Renal pelvis (tissue), 12 donors: Measurements from ENCODE around the gene KRTAP13-2. TPM values are rescaled to one million over a fixed set of nuclear protein-coding genes. Genes with fewer than 3 reads are reported as not detected.
A peak's percentile ranks its signal among the peaks of the same experiment; 100 is the strongest.

ENCODE experiments used
- DNase-seq: peaks from one replicate; pipeline ENCODE4 v3.0.0-alpha.2; 2013
- long read RNA-seq, 16 experiments: transcript quantifications; one replicate each; lab custom pipeline, GENCODE V29; 2026
- polyA plus RNA-seq, 3 donors: library from polyadenylated mRNA; unstranded; fragments of 120-200 nt; gene quantifications; one replicate each; pipeline ENCODE4 v1.2.1, GENCODE V29; 2013; ENCODE audit not compliant: insufficient read length in 3 of 3

The KRTAP13-2 gene
- polyA plus RNA-seq = not detected
- long read RNA-seq, donor 1 = 0 reads
- long read RNA-seq, donor 2 = 0 reads
- long read RNA-seq, donor 3 = 0 reads
- long read RNA-seq, donor 4 = 0 reads
- long read RNA-seq, donor 5 = 0 reads
- long read RNA-seq, donor 6 = 0 reads
- long read RNA-seq, donor 7 = 0 reads
- long read RNA-seq, donor 8 = 0 reads
- long read RNA-seq, donor 9 = 0 reads
- long read RNA-seq, donor 10 = 0 reads
- long read RNA-seq, donor 11 = 0 reads
- long read RNA-seq, donor 12 = 0 reads
- long read RNA-seq, donor 13 = 0 reads
- long read RNA-seq, donor 14 = 0 reads
- long read RNA-seq, donor 15 = 0 reads
- long read RNA-seq, donor 16 = 0 reads

DNA sequence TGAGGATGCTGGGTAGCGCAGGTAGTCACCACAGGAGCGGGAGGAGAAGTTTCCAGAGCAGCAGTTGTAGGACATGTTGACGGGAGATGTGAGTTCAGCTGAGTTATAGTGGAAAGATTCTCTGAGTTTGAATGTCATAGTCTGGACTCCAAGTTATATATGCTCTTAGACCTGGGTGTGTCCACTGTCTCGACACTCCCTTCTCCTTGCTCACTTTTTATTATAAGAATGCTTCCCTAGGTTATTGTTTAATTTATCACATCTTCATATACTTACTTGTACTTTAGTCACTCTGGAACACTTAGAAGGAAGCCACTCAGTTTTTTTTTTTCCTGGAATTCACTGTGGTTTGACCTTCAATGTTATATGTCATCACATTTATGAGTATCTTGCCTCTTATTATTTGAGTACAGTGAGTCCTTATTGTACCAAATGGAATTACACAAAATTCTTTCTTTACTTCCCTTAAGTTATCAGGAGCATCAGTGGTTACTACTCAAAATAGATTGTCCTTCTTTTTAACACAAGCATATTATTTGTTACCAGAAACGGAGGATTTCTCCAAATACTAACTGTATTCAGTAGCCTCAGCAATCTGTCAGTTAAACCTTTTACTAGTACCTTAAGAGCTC is at the start of gene KRTAP13-2:
Gene KRTAP13-2 (minus strand): TSS at position 133 of the 632 bp plus-strand sequence. CDS start 58 bp downstream, at position 75.
- no peak for DNase-seq

DNA sequence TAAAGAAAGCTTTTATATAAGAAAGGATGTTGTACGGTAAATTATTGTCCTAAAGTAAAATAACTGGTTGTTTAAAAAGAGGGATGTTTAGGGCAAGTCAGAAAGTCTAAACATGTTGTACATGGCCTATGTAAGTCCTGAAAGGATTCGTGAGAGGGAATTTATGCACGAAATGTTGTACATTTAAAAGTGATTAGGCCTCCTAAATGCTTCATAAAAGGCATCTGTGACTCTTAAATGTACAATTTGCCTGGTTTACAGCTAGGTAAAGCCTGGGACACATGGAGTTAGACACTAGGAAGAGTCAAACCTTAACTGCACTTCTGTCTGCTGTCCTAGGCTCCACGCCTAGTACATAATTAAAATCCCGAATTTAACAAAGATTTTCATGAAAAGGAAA is 43.9 kb upstream of the KRTAP13-2 start:
- no peak for DNase-seq

DNA sequence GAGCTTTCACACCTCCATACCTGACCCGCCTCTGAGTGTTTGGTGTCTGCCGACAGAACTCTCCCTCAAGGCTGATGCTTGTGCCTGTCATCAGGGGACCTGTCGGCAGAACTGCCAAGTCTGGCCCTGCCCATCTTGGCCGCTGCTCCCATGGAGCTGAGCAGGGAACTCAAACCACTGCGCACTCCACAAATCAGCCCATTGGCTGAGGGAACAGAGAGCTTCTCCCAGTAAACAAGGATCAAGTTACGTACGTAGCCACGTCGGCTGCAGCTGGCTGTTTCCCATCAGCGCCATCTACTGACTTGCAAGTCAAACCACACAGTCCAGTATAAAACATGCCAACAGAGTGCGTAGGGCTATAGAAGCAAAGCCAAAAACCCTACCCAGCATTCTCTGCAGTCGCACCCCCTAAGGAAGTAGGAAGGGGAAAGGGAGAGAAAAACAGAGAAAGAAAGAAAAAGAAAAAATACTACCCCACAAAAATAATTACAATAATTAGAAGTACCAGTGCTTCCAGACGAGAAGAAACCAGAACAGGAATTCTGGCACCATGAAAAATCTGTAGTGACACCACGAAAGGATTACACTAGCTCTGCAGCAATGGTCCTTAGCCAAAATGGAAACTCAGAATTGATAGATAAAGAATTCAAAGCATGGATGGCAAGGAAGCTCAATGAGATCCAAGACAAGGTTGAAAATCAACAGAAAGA is 36.9 kb upstream of the KRTAP13-2 start:
- DNase-seq = peak; percentile 27

GRCh38 chr21:30395731-30396130 is 23.7 kb upstream of the KRTAP13-2 start, which contains the start of gene KRTAP13-1:
Gene KRTAP13-1 (plus strand): TSS chr21:30396031. CDS start chr21:30396087, 56 bp downstream.
- no peak for DNase-seq

- no peak for DNase-seq
Observed at GRCh38 chr21:30391492-30392025, 19.5 kb upstream of the KRTAP13-2 start.

GRCh38 chr21:30382201-30382600 is 10.1 kb upstream of the KRTAP13-2 start:
- DNase-seq = no peak

- DNase-seq = no peak
Observed at GRCh38 chr21:30355906-30356305, 16.2 kb downstream of the KRTAP13-2 start.

DNA sequence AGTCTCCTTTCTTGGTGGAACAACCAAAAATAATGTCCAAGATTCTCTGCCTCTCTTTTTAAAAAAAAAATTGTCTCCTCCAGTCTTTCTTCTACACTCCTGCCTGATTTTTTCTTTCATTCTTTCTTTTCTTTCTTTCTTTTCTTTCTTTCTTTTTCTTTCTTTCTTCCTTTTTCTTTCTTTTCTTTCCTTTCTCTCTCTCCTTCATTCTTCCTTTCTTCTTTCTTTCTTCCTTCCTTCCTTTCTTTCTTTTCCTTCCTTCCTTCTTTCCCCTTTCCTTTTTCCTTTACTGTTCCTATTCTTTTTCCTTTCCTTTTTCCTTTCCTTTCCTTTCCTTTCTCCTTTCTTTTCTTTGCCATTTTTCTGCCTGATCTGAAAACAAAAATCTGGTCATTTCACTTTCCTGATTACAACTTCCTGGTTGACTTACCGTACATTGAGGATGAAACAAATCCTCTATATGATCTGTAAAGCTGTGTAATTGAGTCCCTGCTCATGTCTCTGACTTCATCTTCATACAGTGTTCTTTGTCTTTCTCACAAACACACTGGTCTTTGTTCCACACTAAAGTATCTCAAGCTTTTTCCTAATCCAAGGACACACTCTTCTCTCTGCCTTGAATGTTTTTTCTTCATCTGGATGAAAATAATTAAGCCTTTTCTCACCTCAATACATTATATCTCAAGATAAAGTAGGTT is 17.6 kb downstream of the KRTAP13-2 start:
- DNase-seq = no peak

DNA sequence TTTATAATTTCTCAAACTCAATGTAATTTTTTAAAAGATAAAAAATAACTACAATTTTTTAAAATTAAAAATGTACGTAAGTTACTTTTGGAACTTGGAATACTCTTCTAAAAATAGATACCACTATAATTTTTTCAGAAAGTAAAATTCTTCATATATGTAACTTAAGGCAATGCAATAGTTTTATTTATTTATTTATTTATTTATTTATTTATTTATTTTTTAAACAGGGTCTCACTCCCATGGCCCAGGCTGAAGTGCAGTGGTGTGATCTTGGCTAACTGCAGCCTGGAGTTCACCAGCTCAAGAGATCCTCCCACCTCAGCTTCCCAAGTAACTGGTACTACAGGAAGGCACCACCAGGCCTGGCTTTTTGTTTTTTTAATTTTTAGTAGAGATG is 20.5 kb downstream of the KRTAP13-2 start:
- DNase-seq = no peak

- DNase-seq = peak; percentile 12
Observed at GRCh38 chr21:30349572-30349971, 22.5 kb downstream of the KRTAP13-2 start.

DNA sequence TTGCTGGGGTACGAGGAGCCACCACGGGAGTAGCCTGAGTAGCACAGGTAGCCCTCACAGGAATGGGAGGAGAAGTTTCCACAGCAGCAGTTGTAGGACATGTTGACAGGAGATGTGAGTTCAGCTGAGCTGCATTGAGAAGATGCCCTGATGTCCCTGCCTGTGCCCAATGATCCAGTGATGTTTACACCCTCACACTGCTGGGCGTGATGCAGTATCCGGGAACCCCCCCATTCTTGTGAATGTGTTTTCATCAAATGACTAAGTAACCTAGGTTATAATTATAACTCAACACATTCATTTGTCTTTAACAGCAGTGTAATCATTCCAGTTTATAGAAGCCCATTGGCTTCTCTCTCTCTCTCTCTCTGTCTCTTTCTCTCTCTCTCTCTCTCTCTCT is 23.6 kb downstream of the KRTAP13-2 start, which contains the start of gene KRTAP23-1:
Gene KRTAP23-1 (minus strand): TSS at position 101 of the 400 bp plus-strand sequence. CDS start 0 bp downstream, at position 101.
- DNase-seq = no peak

GRCh38 chr21:30345014-30345413 is 27.1 kb downstream of the KRTAP13-2 start:
- no peak for DNase-seq

DNA sequence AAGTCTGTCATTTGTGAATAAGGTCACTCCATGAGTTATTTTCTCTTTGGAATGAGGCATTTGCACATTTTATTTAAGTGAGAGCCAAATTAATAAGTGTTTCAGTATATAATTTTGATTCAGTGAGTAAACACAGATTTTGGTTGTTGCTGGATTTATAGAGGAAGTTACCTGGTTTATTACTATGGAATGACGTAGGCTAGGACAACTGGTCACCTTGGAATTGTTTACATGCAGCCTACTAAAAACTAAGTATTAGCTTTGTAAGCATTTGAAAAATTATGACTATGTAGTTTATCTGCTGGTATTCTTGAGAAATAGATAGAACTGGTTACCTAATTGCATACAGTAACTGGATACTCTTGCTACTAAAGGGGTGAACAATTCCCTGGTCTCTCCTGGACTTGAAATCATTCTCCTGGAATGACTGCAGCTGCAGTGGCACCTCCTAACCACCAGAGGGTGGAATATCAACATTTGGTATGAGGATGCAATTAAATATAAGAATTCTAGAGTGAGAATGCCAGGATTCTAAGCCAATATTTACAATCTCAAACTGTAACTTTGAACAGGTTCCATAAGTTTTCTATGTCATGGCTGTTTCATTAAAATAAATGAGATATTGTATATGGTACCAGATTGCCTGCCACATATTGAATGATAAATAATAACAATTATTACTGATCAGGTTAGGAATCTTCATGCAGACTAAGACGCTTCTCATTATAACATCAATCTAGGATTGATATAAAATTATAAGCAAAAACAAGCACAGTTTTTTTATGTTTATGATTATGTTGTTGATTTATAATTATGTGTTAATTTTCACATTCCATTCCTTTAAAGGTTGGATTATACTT is 31.1 kb downstream of the KRTAP13-2 start:
- peak; percentile 34 for DNase-seq

- no peak for DNase-seq
Observed at GRCh38 chr21:30338717-30339116, 33.4 kb downstream of the KRTAP13-2 start.

DNA sequence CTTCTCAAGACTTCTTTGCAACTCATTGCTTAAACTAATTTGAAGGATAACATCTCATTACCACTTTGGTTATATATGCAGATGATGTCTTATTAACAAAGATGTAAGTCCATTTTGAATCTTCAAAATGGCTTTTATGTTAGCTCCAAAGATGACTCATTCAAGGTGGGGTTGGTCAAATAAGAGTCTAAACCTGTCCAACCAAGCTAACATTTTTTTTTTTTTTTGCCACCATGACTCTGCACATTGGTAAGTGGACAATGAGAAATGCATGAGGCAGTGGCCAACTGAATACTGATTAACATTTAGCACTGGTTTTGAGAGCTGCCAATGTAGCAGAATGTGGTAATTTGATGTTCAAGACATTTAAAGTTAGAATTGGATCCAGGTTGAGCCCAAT is 34.3 kb downstream of the KRTAP13-2 start:
- DNase-seq = no peak

- no peak for DNase-seq
Observed at GRCh38 chr21:30337276-30337744, 34.8 kb downstream of the KRTAP13-2 start, which contains the start of gene KRTAP27-1. Gene KRTAP27-1 (minus strand): TSS chr21:30337694. CDS start chr21:30337668, 26 bp downstream.

GRCh38 chr21:30336596-30336995 is 35.5 kb downstream of the KRTAP13-2 start:
- DNase-seq = no peak

- DNase-seq = no peak
Observed at GRCh38 chr21:30333736-30334135, 38.3 kb downstream of the KRTAP13-2 start.

GRCh38 chr21:30332681-30333080 is 39.4 kb downstream of the KRTAP13-2 start:
- no peak for DNase-seq

DNA sequence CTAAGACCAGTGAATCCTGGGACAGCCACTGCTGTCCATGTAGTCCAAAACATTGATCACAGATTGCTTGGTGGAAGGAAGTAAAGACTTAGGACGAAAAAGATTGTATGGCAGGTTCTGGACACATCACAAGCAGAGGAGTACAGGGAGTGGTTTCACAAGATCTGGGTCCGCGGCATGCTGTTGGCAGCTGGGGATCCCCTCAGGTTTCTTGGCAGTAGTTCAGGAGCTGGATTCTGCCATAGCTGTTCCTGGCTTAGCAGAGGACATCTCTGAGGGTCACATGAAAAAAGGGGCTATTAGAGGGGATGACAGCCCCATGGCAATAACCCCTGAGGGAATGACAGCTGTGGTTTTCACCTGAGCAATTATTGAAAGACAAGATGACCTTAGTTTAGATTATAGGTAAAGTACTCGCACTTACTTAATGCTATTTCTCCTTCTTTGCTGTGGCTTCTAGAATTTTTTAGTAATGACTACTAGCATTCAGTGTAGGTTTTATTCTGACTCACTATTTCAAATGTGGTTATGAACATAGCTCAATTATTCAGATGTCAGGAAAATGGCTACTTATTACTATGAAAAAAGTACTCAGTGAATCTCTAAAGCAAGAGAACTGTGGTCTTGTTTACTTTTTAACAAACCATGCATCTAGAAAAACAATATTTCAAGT is 42.7 kb downstream of the KRTAP13-2 start:
- DNase-seq = no peak
